Stimulated activated CD8-positive, alpha-beta memory T cell treated with anti-CD3 and anti-CD28 coated beads, Interleukin-2, amount 100 ng/mL, for 48 hours (primary cell): ENCODE results near the gene RERE.

Source experiments
- DNase-seq, 2 donors: peaks; one replicate each; pipeline ENCODE4 v3.0.0-alpha.2; 2020; ENCODE audit warnings: low read depth in 2 of 2

The RERE gene

GRCh38 chr1:8425150-8425780, 392.2 kb downstream of the RERE start:
- no peak for DNase-seq

- DNase-seq, result no peak
These were observed 392.8 kb downstream of the RERE start for GRCh38 chr1:8424539-8425116.

DNA sequence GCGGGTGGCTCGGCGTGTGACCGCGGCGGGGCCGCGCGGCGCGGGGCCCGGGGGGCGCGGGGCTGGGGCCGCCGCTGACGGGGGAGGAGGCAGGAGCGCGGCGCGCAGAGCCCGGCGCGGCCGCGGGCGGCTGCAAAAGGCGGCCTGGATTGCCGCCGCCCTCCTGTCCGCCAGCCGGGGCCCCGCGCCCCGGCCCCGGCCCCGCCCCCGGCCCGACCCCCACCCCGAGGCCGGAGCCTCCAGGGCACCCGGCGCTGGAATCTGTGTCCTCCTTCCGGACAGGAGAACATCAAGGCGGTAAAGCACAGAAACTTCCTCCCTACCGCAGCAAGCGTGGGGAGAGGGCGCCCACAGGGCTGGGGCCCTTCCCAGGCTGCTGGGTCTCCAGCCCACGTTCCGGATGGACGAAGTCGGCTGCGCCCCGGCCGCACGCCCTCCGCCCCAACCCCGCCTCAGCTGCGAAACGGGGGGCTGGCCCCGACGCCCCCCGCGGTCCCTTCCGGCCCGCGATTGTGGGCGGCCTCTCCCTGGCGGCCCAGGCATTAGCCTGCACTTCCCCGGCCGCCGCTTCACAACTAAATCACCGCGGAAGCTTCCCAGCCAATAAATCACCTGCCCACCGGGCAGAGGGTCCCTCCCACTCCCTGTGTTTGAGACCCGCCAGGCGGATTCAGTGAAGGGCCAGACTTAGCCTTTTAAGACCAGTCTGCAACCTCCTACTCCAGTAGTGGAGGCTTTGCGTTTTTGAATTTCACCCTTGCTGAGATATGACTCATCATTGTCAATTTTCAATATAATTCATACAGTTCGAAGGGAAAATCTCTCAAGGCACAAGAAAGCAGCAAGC, 393.5 kb downstream of the RERE start:
- DNase-seq, result peak; percentile 37 to 55

DNA sequence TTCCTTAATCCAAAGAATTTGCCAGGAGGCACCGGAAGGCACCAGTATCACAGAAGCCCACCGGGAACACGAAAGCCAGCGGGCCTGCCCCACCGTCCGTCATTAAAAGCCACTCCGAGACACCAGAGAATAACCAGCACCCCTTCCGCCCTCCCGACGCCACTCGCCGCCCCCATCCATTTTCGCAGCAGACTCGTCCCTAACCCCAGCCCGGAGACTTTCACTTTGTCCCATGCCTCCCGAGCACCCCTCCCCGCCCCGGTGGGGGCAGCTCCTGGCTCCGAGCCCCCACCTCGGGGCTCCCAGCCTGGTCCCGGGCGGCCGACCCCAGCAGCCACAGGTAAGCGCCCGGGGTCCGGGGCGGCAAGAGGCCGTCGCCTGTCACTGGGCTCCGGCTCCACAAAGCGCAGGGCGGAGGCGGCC, 394.2 kb downstream of the RERE start:
- DNase-seq, result no peak

- no peak for DNase-seq
These were observed 394.8 kb downstream of the RERE start for GRCh38 chr1:8422510-8423268.

DNA sequence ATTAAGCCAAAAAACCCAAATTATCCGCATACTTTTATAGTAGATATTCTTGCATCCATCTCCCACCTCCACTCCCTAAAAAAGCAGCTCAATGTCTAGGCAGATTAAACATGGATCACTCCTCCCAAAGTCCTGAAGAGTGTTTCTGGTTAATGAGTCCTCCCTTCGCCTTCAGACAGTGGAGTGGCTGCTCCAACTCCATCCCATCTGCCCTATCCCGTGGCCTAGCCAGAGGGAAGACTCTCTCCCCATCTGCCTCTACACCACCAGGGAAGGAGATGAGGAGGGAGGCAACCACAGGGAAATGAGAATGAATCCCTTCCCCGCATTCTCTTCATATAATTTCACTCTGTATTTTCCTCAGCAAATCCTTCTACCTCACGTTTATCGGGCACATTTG, 395.7 kb downstream of the RERE start:
- DNase-seq, result no peak

- no peak for DNase-seq
These were observed 397.1 kb downstream of the RERE start for GRCh38 chr1:8420318-8420717.

- DNase-seq, result no peak
These were observed 397.6 kb downstream of the RERE start for GRCh38 chr1:8419861-8420260.

DNA sequence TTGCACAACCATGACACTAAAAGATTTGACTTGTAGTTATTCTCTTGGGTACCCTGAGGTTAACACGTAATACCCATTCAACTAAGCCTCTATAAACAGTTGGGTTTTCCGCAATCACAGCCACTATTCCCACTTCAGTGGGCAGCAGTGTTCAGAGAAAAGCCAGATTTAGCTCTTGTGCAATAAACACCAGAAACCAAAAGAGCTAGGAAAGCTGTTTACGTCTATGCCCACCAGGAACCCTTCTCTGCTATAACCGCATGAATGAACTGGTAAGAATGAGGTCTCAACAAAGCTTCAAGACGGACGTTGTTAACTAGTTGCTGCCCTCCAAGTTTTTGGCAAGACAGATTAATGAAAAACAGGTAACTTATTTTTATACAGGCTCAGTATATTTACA, 398.3 kb downstream of the RERE start:
- no peak for DNase-seq

DNA sequence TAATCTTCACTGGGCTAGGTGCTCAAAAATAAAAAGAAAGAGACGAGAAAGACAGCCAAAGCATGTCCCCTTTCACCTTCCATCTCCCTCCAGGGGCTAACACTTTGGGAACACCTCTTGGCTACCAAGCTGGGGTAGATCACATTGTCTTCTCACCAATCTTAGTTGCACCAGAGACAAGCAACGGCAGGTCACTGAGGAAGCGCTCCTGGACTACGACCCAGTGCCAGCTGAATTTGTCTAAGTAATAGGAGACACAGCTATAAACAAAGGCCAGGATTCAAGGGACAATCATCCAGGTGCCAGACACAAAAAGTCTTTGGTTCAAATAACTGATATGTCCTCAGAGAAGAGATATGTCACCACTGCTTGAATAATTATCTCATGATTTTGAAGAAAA, 399.1 kb downstream of the RERE start:
- DNase-seq, result no peak

GRCh38 chr1:8417625-8418024, 399.8 kb downstream of the RERE start:
- DNase-seq, result no peak

DNA sequence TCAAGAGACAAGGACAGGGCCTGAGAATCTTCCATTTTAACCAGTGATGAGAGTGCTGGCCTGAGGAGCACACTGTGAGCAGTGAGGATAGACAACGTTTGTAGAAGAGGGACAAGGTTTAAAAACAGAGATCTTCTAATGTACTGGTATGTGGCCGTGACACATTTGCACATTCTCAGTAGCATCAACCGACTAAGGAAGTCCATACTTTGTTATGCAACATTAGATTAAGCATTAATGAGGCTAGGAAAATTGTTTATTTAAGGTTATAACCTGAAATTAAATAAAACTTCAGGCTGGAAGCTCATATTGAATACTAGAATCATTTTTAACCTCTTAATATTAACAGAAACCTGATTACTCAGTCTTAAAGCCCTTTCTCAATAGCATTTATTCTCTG, 400.6 kb downstream of the RERE start:
- no peak for DNase-seq

DNA sequence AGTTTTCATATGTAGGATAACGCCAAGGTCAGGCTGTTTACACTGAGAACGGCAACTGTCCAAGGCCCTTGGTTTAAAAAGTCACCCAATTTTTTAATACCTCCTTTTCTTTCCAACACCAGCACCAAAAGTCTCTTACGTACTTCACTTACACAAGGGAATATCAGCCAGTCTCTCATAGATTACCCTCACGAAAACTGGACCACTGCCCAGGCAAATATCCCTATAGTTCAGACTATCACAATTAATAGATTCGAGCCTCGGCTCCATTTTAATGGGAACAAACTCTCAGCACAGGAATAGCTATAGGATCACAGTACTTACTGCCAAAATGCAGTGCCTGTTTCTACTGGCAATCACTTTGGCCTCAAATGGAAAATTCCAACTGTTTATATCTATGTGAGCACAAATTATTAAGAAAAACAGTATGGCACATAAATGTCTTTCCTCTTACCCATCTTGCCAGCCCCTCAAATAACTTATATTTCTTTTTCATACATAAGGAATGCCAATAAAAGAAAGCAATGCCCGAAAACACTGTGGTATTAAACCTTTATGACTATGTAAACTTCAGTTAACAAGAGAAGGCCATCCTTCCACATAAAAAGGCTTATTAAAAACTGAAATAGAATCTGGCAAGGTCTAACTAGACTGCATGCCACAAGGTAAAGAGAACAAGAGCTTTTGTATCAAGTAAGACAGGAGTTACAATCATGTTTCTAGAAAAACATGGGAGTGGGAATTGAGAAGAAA, 401.7 kb downstream of the RERE start:
- DNase-seq, result no peak

DNA sequence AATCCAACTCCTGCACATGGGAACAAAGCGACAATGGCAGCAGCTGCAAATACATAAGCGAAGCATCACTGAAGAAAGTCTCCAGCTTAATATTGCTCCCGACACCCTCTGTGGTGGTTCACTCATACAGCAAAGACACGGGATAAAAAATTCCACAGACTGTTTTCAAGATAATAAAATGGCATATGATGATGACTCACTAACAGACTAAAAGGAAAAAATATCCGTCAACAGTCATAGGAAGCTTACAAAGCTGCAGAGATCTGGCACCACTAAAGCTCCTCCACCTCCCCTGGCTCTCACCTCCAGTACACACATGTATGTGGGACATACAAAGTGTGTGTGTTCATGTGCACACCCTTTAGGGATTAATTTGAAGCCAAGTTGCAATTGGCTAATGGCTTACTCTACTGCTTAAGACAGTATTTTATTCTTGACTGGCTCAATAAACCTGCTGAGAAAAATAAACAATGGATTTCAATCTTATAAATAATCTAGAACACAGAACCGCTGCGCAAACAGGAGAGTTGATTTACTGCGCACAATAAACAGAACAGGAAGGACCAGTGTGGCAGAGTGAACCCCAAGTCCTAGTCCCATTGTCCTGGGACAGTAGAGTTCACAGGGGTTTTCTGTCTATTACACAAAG, 405.1 kb downstream of the RERE start:
- no peak for DNase-seq

GRCh38 chr1:8411803-8412182, 405.6 kb downstream of the RERE start:
- DNase-seq, result no peak

DNA sequence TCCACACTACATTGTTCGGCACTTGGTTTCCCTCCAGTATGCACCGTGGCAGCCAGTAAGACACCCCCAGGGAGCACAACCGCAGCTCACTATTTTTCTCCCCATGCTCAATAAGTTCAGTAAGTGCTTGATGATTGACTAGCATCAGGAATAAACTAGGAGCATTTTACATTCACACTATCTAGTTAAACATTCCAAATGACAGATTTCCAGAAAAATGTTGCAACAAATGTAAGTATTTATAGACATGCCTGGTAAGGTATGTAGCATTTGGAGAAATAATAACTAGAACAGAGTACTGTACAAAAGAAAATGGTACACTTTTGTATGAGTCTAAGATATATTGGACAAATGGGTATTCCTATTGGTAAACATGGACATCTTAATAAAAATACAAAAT, 406.6 kb downstream of the RERE start:
- no peak for DNase-seq

DNA sequence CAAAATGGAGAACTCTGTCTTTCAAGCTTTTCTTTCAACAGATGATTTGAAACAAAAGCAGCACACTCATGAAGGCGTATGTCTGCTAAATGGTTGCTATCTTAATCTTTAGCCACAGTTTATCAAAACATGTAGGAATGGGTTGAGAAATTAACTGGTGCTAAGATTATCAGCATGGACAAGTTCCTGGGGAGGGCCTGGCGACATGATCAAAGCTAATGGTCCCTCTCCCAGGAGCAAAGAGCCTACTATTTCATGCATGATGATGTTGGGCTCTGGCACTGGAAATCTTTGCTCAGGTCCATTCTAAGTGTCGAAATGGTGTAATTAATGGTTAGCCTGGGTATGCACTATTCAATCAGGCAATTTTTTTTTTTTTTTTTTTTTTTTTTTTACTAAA, 407.8 kb downstream of the RERE start:
- DNase-seq, result no peak

GRCh38 chr1:8409106-8409505, 408.3 kb downstream of the RERE start:
- DNase-seq, result no peak

DNA sequence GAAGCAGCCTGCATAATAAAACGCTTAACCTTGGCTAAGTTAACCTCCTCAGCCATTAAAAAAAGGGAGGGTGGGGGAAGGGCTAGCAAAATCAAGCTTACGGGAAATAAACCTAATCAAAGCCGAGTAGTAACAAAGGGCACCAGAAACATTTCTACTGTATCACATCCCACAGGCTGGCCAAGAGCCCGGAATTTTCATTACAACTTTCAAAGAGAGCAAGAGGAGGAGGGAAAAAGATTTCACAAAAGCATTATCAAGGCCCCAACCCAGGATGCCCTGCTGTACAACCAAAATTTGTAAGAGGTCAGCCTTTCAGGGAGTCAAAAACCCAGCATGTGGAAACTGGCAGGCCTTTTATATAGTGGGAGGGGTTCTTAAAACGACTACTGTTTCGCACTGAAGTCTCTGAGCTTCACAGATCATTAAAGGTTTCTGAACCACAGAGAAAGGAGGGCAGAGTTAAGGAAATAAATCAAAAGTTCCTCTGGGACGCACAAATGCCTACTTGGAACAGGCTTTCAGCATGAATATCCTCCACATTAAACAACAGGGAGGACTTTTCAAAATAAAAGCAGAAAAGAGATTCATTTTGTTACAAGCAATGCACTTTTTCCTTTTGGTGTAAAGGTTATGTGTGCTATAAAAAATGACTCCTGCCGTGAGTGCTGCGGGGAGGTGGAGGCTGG, 409.1 kb downstream of the RERE start:
- DNase-seq, result no peak

DNA sequence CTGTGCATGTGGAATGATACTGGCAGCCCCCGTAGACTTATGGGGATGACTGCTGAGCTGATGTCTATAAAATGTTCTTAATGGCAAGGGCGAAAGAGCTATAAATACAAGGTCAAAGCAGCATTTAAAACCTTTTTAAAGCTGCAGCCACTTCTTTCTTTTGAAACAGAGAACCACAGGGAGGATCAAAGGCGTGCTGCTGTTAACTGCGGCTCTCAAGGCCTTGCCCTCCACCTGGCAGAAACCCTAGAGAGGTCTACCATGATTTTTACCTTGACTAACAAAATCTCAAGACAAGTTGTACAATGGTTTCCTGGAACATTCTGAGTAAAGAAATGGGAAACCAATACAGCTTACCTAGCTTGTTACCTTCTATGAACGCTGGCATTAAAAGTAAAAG, 409.8 kb downstream of the RERE start:
- DNase-seq, result no peak

GRCh38 chr1:8406960-8407359, 410.5 kb downstream of the RERE start:
- no peak for DNase-seq
